ENCODE measurements around the gene MORN3. TPM values are rescaled to one million over a fixed set of nuclear protein-coding genes. Genes with fewer than 3 reads are reported as not detected.
A peak's percentile ranks its signal among the peaks of the same experiment; 100 is the strongest.
"Not testable (repeated sequence)": the region's sequence is repeated elsewhere in the genome, so short reads cannot be mapped to it uniquely, and the experiment has no call there.

The MORN3 gene
- under 1 TPM in 5 of 6 experiments, not detected in 1; 0.14 to 0.40 (median 0.23) TPM for total RNA-seq (2021; fragmentation: NEBNext Ultra II Directional; extraction: Animal tissue kit (Norgen Biotek cat#: 25700))
- long read RNA-seq = 0 reads

GRCh38 chr12:121669521-121669900 is at the start of gene MORN3:
MORN3 (minus strand) TSS chr12:121669654; CDS start chr12:121669483, 171 bp downstream.
- H3K36me3 Mint-ChIP-seq (ENCODE audit: low read depth) = no peaks in the 10 kb centered on the region
- H3K4me3 Mint-ChIP-seq = no peak within 1 kb of the TSS
- no peak within 1 kb of the TSS for H3K27ac Mint-ChIP-seq
- no peak for DNase-seq
- H3K9me3 Mint-ChIP-seq = no peaks in the 10 kb centered on the region
- TF ChIP-seq CTCF (IDR thresholded peaks at IDR 0.05) = no peak
- peaks cover 16% of the 10 kb centered on the region for H3K4me1 Mint-ChIP-seq (ENCODE audit: low read depth)
- peaks cover 6% of the 10 kb centered on the region for H3K27me3 Mint-ChIP-seq (ENCODE audit: insufficient read depth)

GRCh38 chr12:121718653-121719239 is 49.3 kb upstream of the MORN3 start:
- no peak for DNase-seq
- peaks cover 2% of the 10 kb centered on the region for H3K27me3 Mint-ChIP-seq (ENCODE audit: insufficient read depth)
- no peak for TF ChIP-seq CTCF (IDR thresholded peaks at IDR 0.05)
- no peaks in the 10 kb centered on the region for H3K9me3 Mint-ChIP-seq
- no peak overlapping the region for H3K4me3 Mint-ChIP-seq
- H3K4me1 Mint-ChIP-seq (ENCODE audit: low read depth) = peaks cover 58% of the 10 kb centered on the region
- peaks cover 3% of the 10 kb centered on the region; the same call in 1 of the 2 replicates for H3K36me3 Mint-ChIP-seq (ENCODE audit: low read depth)
- peak overlapping the region; percentile 97 for H3K27ac Mint-ChIP-seq

- peak; percentile 95 for DNase-seq
- Mint-ChIP-seq H3K27me3 (ENCODE audit: insufficient read depth) (peaks cover 2% of the 10 kb centered on the region), H3K4me1 (ENCODE audit: low read depth) (peaks cover 64% of the 10 kb centered on the region), H3K27ac (peak overlapping the region; percentile 69), H3K9me3 (no peaks in the 10 kb centered on the region), H3K36me3 (ENCODE audit: low read depth) (peaks cover 5% of the 10 kb centered on the region; the same call in 1 of the 2 replicates), H3K4me3 (peak overlapping the region; percentile 49)
- TF ChIP-seq CTCF (IDR thresholded peaks at IDR 0.05) = no peak
Measured at GRCh38 chr12:121717041-121717699, 47.7 kb upstream of the MORN3 start.

- H3K27me3 Mint-ChIP-seq (ENCODE audit: insufficient read depth) = peaks cover 2% of the 10 kb centered on the region
- H3K27ac Mint-ChIP-seq = peak overlapping the region; percentile 51; the same call in 1 of the 2 replicates
- no peaks in the 10 kb centered on the region for H3K9me3 Mint-ChIP-seq
- no peak overlapping the region; the same call in 1 of the 2 replicates for H3K4me3 Mint-ChIP-seq
- H3K36me3 Mint-ChIP-seq (ENCODE audit: low read depth) = peaks cover 5% of the 10 kb centered on the region; the same call in 1 of the 2 replicates
- H3K4me1 Mint-ChIP-seq (ENCODE audit: low read depth) = peaks cover 69% of the 10 kb centered on the region
- DNase-seq = no peak
- TF ChIP-seq CTCF (IDR thresholded peaks at IDR 0.05) = no peak
Measured at GRCh38 chr12:121715862-121716435, 46.5 kb upstream of the MORN3 start.

- H3K27me3 Mint-ChIP-seq (ENCODE audit: insufficient read depth); H3K36me3 Mint-ChIP-seq (ENCODE audit: low read depth); H3K9me3 Mint-ChIP-seq; DNase-seq: not testable (repeated sequence)
- Mint-ChIP-seq H3K27ac (peak overlapping the region; percentile 51), H3K4me1 (ENCODE audit: low read depth) (peaks cover 67% of the 10 kb centered on the region), H3K4me3 (peak overlapping the region; percentile 38; the same call in 1 of the 2 replicates)
Measured at GRCh38 chr12:121715055-121715454, 45.6 kb upstream of the MORN3 start.

Data from HFFc6 (cell line).